ENCODE data around the gene CCNC. TPM values are rescaled to one million over a fixed set of nuclear protein-coding genes. Genes with fewer than 3 reads are reported as not detected.

CCNC gene
- total RNA-seq, 1 donor from 2014 or later, result 51.8 TPM

DNA sequence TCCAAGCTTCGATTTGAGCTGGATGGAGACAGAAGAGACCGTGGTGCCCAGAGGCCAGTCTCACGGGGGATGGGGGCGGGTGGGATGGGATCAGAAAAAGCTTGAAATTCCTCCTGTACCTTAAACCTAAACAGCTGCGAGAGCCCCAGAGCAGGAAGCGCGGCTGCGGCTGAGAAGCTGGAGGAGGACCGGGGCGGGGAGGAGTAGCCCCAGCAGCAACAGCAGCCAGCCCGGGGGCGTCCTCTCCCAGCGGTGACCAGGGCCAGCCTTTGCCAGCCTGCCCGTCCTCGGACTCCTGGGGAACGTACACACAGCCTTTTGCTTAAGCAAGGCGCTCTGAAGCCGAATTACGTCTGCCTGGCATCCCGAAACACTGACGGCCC is 20.8 kb upstream of the CCNC start:
- peaks cover 79% of the 10 kb centered on the region for H3K27me3 Mint-ChIP-seq (ENCODE audit: low read depth, unreplicated experiment)
- peak overlapping the region; percentile 81 for H3K4me3 Mint-ChIP-seq (ENCODE audit: unreplicated experiment)
- Histone ChIP-seq H4K20me1 (ENCODE audit: insufficient read depth, low read length) (no peaks in the 10 kb centered on the region), H3K9me3 (ENCODE audit: insufficient read depth, low read depth, low read length) (no peaks in the 10 kb centered on the region), H3K36me3 (ENCODE audit: insufficient read depth, low read length) (no peaks in the 10 kb centered on the region), H3K4me2 (ENCODE audit: low read length) (peak overlapping the region; percentile 86), H3K9ac (ENCODE audit: low read length) (peak overlapping the region; percentile 21), H3K79me2 (ENCODE audit: insufficient read depth, low read length) (no peaks in the 10 kb centered on the region), H3K27ac (ENCODE audit: low read depth, low read length) (no peak overlapping the region), H3K4me1 (ENCODE audit: insufficient read depth, low read length) (peaks cover 11% of the 10 kb centered on the region), H3K27me3 (ENCODE audit: insufficient read depth, low read length) (peaks cover 74% of the 10 kb centered on the region), H3K4me3 (ENCODE audit: insufficient read depth, low read depth, low read length) (peak overlapping the region; percentile 52), H2AFZ (ENCODE audit: low read depth, low read length) (peak overlapping the region; percentile 87)
- H3K4me1 Mint-ChIP-seq (ENCODE audit: low read depth, unreplicated experiment), result peaks cover 4% of the 10 kb centered on the region
- no peak overlapping the region for H3K27ac Mint-ChIP-seq (ENCODE audit: unreplicated experiment)
- no peaks in the 10 kb centered on the region for H3K36me3 Mint-ChIP-seq (ENCODE audit: low read depth, unreplicated experiment)
- DNase-seq (ENCODE audit: low read depth) (no peak), FAIRE-seq (no peak)
- TF ChIP-seq, protein P1, sequence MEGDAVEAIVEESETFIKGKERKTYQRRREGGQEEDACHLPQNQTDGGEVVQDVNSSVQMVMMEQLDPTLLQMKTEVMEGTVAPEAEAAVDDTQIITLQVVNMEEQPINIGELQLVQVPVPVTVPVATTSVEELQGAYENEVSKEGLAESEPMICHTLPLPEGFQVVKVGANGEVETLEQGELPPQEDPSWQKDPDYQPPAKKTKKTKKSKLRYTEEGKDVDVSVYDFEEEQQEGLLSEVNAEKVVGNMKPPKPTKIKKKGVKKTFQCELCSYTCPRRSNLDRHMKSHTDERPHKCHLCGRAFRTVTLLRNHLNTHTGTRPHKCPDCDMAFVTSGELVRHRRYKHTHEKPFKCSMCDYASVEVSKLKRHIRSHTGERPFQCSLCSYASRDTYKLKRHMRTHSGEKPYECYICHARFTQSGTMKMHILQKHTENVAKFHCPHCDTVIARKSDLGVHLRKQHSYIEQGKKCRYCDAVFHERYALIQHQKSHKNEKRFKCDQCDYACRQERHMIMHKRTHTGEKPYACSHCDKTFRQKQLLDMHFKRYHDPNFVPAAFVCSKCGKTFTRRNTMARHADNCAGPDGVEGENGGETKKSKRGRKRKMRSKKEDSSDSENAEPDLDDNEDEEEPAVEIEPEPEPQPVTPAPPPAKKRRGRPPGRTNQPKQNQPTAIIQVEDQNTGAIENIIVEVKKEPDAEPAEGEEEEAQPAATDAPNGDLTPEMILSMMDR (IDR thresholded peaks at IDR 0.05; ENCODE audit: insufficient read depth, low read depth, low read length), result no peak
- TF ChIP-seq EZH2 (IDR thresholded peaks at IDR 0.05; ENCODE audit: insufficient read depth, low read length), result peak; percentile 34
- H3K9me3 Mint-ChIP-seq (ENCODE audit: unreplicated experiment), result no peaks in the 10 kb centered on the region

- H3K27ac ChIP-seq (ENCODE audit: low read depth, low read length), result no peak overlapping the region
- H3K36me3 ChIP-seq (ENCODE audit: insufficient read depth, low read length), result no peaks in the 10 kb centered on the region
- Mint-ChIP-seq H3K4me1 (ENCODE audit: low read depth, unreplicated experiment) (peaks cover 4% of the 10 kb centered on the region), H3K27me3 (ENCODE audit: low read depth, unreplicated experiment) (peaks cover 79% of the 10 kb centered on the region), H3K36me3 (ENCODE audit: low read depth, unreplicated experiment) (no peaks in the 10 kb centered on the region), H3K4me3 (ENCODE audit: unreplicated experiment) (peak overlapping the region; percentile 81), H3K9me3 (ENCODE audit: unreplicated experiment) (no peaks in the 10 kb centered on the region), H3K27ac (ENCODE audit: unreplicated experiment) (no peak overlapping the region)
- peak; percentile 61 for DNase-seq (ENCODE audit: low read depth)
- H3K4me1 ChIP-seq (ENCODE audit: insufficient read depth, low read length), result peaks cover 11% of the 10 kb centered on the region
- H3K9ac ChIP-seq (ENCODE audit: low read length), result peak overlapping the region; percentile 21
- TF ChIP-seq, protein P1 (IDR thresholded peaks at IDR 0.05; ENCODE audit: insufficient read depth, low read depth, low read length), result peak; percentile 23
- peak; percentile 63 for TF ChIP-seq EZH2 (IDR thresholded peaks at IDR 0.05; ENCODE audit: insufficient read depth, low read length)
- peak overlapping the region; percentile 87 for H2AFZ ChIP-seq (ENCODE audit: low read depth, low read length)
- no peaks in the 10 kb centered on the region for H3K79me2 ChIP-seq (ENCODE audit: insufficient read depth, low read length)
- H3K4me2 ChIP-seq (ENCODE audit: low read length), result peak overlapping the region; percentile 86
- H3K4me3 ChIP-seq (ENCODE audit: insufficient read depth, low read depth, low read length), result peak overlapping the region; percentile 52
- no peaks in the 10 kb centered on the region for H3K9me3 ChIP-seq (ENCODE audit: insufficient read depth, low read depth, low read length)
- no peaks in the 10 kb centered on the region for H4K20me1 ChIP-seq (ENCODE audit: insufficient read depth, low read length)
- FAIRE-seq, result no peak
- H3K27me3 ChIP-seq (ENCODE audit: insufficient read depth, low read length), result peaks cover 68% of the 10 kb centered on the region
Measured at GRCh38 chr6:99588618-99589289, 20.3 kb upstream of the CCNC start.

- FAIRE-seq (no peak), DNase-seq (ENCODE audit: low read depth) (no peak)
- no peak overlapping the region for H3K27ac ChIP-seq (ENCODE audit: low read depth, low read length)
- H3K4me1 Mint-ChIP-seq (ENCODE audit: low read depth, unreplicated experiment), result peaks cover 4% of the 10 kb centered on the region
- H4K20me1 ChIP-seq (ENCODE audit: insufficient read depth, low read length), result no peaks in the 10 kb centered on the region
- H3K27ac Mint-ChIP-seq (ENCODE audit: unreplicated experiment), result no peak overlapping the region
- H3K4me2 ChIP-seq (ENCODE audit: low read length), result no peak overlapping the region
- TF ChIP-seq, protein P1 (IDR thresholded peaks at IDR 0.05; ENCODE audit: insufficient read depth, low read depth, low read length), result no peak
- no peak for TF ChIP-seq EZH2 (IDR thresholded peaks at IDR 0.05; ENCODE audit: insufficient read depth, low read length)
- peaks cover 61% of the 10 kb centered on the region for H3K27me3 ChIP-seq (ENCODE audit: insufficient read depth, low read length)
- peaks cover 11% of the 10 kb centered on the region for H3K4me1 ChIP-seq (ENCODE audit: insufficient read depth, low read length)
- no peak overlapping the region for H3K9ac ChIP-seq (ENCODE audit: low read length)
- peaks cover 77% of the 10 kb centered on the region for H3K27me3 Mint-ChIP-seq (ENCODE audit: low read depth, unreplicated experiment)
- no peak overlapping the region for H2AFZ ChIP-seq (ENCODE audit: low read depth, low read length)
- H3K4me3 ChIP-seq (ENCODE audit: insufficient read depth, low read depth, low read length), result no peak overlapping the region
- no peaks in the 10 kb centered on the region for H3K36me3 ChIP-seq (ENCODE audit: insufficient read depth, low read length)
- no peaks in the 10 kb centered on the region for H3K9me3 Mint-ChIP-seq (ENCODE audit: unreplicated experiment)
- no peaks in the 10 kb centered on the region for H3K36me3 Mint-ChIP-seq (ENCODE audit: low read depth, unreplicated experiment)
- H3K79me2 ChIP-seq (ENCODE audit: insufficient read depth, low read length), result no peaks in the 10 kb centered on the region
- no peaks in the 10 kb centered on the region for H3K9me3 ChIP-seq (ENCODE audit: insufficient read depth, low read depth, low read length)
- H3K4me3 Mint-ChIP-seq (ENCODE audit: unreplicated experiment), result no peak overlapping the region
Measured at GRCh38 chr6:99587792-99588191, 19.3 kb upstream of the CCNC start.

Data from astrocyte (in vitro differentiated cells and primary cell).